ENCODE results near the gene CYP2C18.

- TF ChIP-seq, protein P1, sequence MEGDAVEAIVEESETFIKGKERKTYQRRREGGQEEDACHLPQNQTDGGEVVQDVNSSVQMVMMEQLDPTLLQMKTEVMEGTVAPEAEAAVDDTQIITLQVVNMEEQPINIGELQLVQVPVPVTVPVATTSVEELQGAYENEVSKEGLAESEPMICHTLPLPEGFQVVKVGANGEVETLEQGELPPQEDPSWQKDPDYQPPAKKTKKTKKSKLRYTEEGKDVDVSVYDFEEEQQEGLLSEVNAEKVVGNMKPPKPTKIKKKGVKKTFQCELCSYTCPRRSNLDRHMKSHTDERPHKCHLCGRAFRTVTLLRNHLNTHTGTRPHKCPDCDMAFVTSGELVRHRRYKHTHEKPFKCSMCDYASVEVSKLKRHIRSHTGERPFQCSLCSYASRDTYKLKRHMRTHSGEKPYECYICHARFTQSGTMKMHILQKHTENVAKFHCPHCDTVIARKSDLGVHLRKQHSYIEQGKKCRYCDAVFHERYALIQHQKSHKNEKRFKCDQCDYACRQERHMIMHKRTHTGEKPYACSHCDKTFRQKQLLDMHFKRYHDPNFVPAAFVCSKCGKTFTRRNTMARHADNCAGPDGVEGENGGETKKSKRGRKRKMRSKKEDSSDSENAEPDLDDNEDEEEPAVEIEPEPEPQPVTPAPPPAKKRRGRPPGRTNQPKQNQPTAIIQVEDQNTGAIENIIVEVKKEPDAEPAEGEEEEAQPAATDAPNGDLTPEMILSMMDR (conservative IDR thresholded peaks at IDR 0.05), result no peak
- TF ChIP-seq ZFX (IDR thresholded peaks at IDR 0.05), result no peak
Measured at GRCh38 chr10:94644352-94644751, 39.2 kb upstream of the CYP2C18 start.

Measured in C4-2B (cell line).